HepG2 (cell line): ENCODE results near the gene SSTR5. TPM values are rescaled to one million over a fixed set of nuclear protein-coding genes. Genes with fewer than 3 reads are reported as not detected.
A peak's percentile ranks its signal among the peaks of the same experiment; 100 is the strongest.

ENCODE experiments used
- AGO2 ChIP-seq: fragments of 200-400 bp; formaldehyde crosslinking; optimal IDR thresholded peaks from 2 replicates; pipeline ENCODE3; 2017; ENCODE audit warnings: mild to moderate bottlenecking, low read depth, low read length, moderate library complexity
- ATF1 ChIP-seq: IDR thresholded peaks from 2 replicates; pipeline ENCODE4 v1.6.1; 2016; ENCODE audit warnings: mild to moderate bottlenecking, control low read depth
- ATF6 ChIP-seq: sonication (generic); formaldehyde crosslinking; conservative IDR thresholded peaks from 2 replicates; pipeline ENCODE4 v1.4.0; 2020; ENCODE audit warnings: missing genetic modification reagents
- GATA4 ChIP-seq: sonication (generic); IDR thresholded peaks from 2 replicates; pipeline ENCODE4 v1.6.1; 2016; ENCODE audit warnings: antibody characterized with exemption, low read depth, borderline replicate concordance
- HMGA1 ChIP-seq: sonication (generic); formaldehyde crosslinking; conservative IDR thresholded peaks from 2 replicates; pipeline ENCODE4 v1.4.0; 2020; ENCODE audit warnings: missing genetic modification reagents
- MYNN ChIP-seq: sonication (generic); formaldehyde crosslinking; IDR thresholded peaks from 2 replicates; pipeline ENCODE4 v1.4.0; 2020; ENCODE audit warnings: mild to moderate bottlenecking, low read depth, missing genetic modification reagents
- NFAT5 ChIP-seq: sonication (generic); formaldehyde crosslinking; IDR thresholded peaks from 2 replicates; pipeline ENCODE4 v1.4.0; 2020; ENCODE audit warnings: missing genetic modification reagents
- PBX2 ChIP-seq: IDR thresholded peaks from 2 replicates; pipeline ENCODE4 v1.6.1; 2016; ENCODE audit warnings: control low read depth
- PTBP1 ChIP-seq: fragments of 200-400 bp; formaldehyde crosslinking; IDR thresholded peaks from 2 replicates; pipeline ENCODE4 v1.6.1; 2018; ENCODE audit warnings: low read length, low read depth; ENCODE audit not compliant: poor library complexity, severe bottlenecking
- SMC3 ChIP-seq: IDR thresholded peaks from 2 replicates; pipeline ENCODE4 v1.6.1; 2011; ENCODE audit warnings: low read length, improper control_type of control experiment
- ZBTB46 ChIP-seq: sonication (generic); formaldehyde crosslinking; IDR thresholded peaks from 2 replicates; pipeline ENCODE4 v1.4.0; 2020; ENCODE audit warnings: mild to moderate bottlenecking, missing genetic modification reagents, borderline replicate concordance
- ZMYM4 ChIP-seq: sonication (generic); formaldehyde crosslinking; IDR thresholded peaks from 2 replicates; pipeline ENCODE4 v1.8.1; 2023; ENCODE audit warnings: mild to moderate bottlenecking, missing genetic modification reagents
- ZNF263 ChIP-seq: sonication (generic); formaldehyde crosslinking; IDR thresholded peaks from 2 replicates; pipeline ENCODE4 v1.4.0; 2020; ENCODE audit warnings: missing genetic modification reagents
- ZNF33B ChIP-seq: sonication (generic); formaldehyde crosslinking; IDR thresholded peaks from 2 replicates; pipeline ENCODE4 v1.5.1; 2020; ENCODE audit warnings: mild to moderate bottlenecking, missing genetic modification reagents
- ZNF441 ChIP-seq: sonication (generic); formaldehyde crosslinking; IDR thresholded peaks from 2 replicates; pipeline ENCODE4 v1.7.0; 2021; ENCODE audit warnings: missing genetic modification reagents, borderline replicate concordance
- ZNF484 ChIP-seq: sonication (generic); formaldehyde crosslinking; IDR thresholded peaks from 2 replicates; pipeline ENCODE4 v1.5.1; 2020; ENCODE audit warnings: mild to moderate bottlenecking, low read depth, missing genetic modification reagents, borderline replicate concordance
- ZNF567 ChIP-seq: sonication (generic); formaldehyde crosslinking; IDR thresholded peaks from 2 replicates; pipeline ENCODE4 v1.8.1; 2023; ENCODE audit warnings: mild to moderate bottlenecking, missing genetic modification reagents, borderline replicate concordance
- ZNF616 ChIP-seq: sonication (generic); formaldehyde crosslinking; IDR thresholded peaks from 2 replicates; pipeline ENCODE4 v1.5.0; 2020; ENCODE audit warnings: low read depth, mild to moderate bottlenecking, missing genetic modification reagents
- ZNF737 ChIP-seq: sonication (generic); formaldehyde crosslinking; IDR thresholded peaks from 2 replicates; pipeline ENCODE4 v1.5.0; 2020; ENCODE audit warnings: missing genetic modification reagents, mild to moderate bottlenecking, borderline replicate concordance
- ZNF772 ChIP-seq: sonication (generic); formaldehyde crosslinking; IDR thresholded peaks from 2 replicates; pipeline ENCODE4 v1.5.0; 2020; ENCODE audit warnings: mild to moderate bottlenecking, missing genetic modification reagents
- polyA plus RNA-seq, 8 experiments: library from polyadenylated mRNA; depleted of rRNA in 3 of 8; stranded (reverse) in 7 of 8; unstranded in 1 of 8; fragments of >200 nt; fragmentation: Illumina TruSeq in 4 of 8; extraction: Trizol in 4 of 8; gene quantifications; 2 replicates each; pipeline versions ENCODE4 v1.2.1 to v1.2.3, GENCODE V29; 2011 to 2016; ENCODE audit warnings: low read depth in 4 of 8, missing spikeins in 1 of 8, mixed read lengths in 1 of 8; ENCODE audit not compliant: insufficient read depth in 1 of 8
- total RNA-seq, 5 experiments: library from RNA; depleted of rRNA; stranded (reverse); fragments of >200 nt; fragmentation: Illumina TruSeq; extraction: Trizol; gene quantifications; 2 replicates each; pipeline ENCODE4 v1.2.3, GENCODE V29; 2016; ENCODE audit warnings: low read depth in 1 of 5

The SSTR5 gene
- total and polyA plus RNA-seq, 2 of the 13 experiments (the other 11 are each of a cell fraction or from before 2014, with no cell fraction given): 0.20 to 0.49 TPM

- TF ChIP-seq PBX2 (CRISPR knock-in tag) (no peak), ZNF441 (CRISPR knock-in tag) (no peak), ATF6 (CRISPR knock-in tag) (no peak), HMGA1 (CRISPR knock-in tag) (no peak), ZNF484 (CRISPR knock-in tag) (no peak), ZNF737 (no peak), ZNF33B (CRISPR knock-in tag) (no peak), ZMYM4 (CRISPR knock-in tag) (peak; percentile 15; the same call in 1 of the 2 replicates), MYNN (CRISPR knock-in tag) (no peak), ZNF567 (CRISPR knock-in tag) (no peak), SMC3 (no peak), ATF1 (CRISPR knock-in tag) (no peak), ZNF772 (no peak), NFAT5 (CRISPR knock-in tag) (no peak), GATA4 (no peak), AGO2 (no peak), ZNF616 (CRISPR knock-in tag) (no peak), PTBP1 (no peak), ZBTB46 (CRISPR knock-in tag) (no peak), ZNF263 (CRISPR knock-in tag) (peak; percentile 38; the same call in 1 of the 2 replicates)
Measured at GRCh38 chr16:1076801-1077576, 4.4 kb downstream of the SSTR5 start (continued).
